Testis (tissue), 2 donors: ENCODE data around the gene CD9.

Source experiments
- POLR2A ChIP-seq: fragments of 450-650 bp; IDR thresholded peaks from one replicate; pipeline ENCODE4 v1.6.1; 2017; ENCODE audit warnings: antibody characterized with exemption, mild to moderate bottlenecking, moderate library complexity
- TF ChIP-seq, protein P1 (sequence below), 3 experiments: fragments of 450-650 bp in 2 of 3; fragments of 200-600 bp in 1 of 3; sonication (generic) in 1 of 3; IDR thresholded peaks; one replicate each; pipeline ENCODE4 v1.5.1; 2016 to 2019; ENCODE audit warnings: antibody characterized with exemption in 3 of 3, mild to moderate bottlenecking in 2 of 3, moderate library complexity in 1 of 3

DNA sequence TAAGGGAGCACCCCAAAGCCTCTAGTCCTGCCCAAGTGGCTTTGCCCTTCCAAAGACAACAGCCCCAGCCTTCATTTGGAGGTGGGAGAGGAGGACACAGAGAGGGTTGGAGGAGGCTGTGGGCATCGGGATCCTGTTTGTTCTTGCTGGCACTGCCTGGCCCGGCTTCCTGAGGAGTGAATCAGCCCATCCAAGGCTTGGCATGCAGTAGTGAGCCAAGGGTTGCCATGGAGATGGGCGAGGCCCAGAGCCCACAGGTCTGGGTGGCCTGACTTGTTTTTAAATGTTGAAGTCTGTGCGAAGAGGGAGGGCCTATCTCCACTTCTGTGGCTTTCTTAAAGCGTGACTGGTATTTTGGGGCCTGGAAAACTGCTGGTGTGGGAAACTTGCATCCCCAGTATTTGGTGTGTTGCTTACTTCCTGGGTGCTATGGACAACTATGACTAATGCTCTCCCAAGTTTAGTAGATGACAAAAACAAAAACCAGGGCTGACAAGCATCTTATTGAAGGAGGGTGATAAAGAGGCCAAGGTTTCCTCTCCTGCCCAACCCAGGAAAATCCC is 15.8 kb downstream of the CD9 start:
- TF ChIP-seq, protein P1, sequence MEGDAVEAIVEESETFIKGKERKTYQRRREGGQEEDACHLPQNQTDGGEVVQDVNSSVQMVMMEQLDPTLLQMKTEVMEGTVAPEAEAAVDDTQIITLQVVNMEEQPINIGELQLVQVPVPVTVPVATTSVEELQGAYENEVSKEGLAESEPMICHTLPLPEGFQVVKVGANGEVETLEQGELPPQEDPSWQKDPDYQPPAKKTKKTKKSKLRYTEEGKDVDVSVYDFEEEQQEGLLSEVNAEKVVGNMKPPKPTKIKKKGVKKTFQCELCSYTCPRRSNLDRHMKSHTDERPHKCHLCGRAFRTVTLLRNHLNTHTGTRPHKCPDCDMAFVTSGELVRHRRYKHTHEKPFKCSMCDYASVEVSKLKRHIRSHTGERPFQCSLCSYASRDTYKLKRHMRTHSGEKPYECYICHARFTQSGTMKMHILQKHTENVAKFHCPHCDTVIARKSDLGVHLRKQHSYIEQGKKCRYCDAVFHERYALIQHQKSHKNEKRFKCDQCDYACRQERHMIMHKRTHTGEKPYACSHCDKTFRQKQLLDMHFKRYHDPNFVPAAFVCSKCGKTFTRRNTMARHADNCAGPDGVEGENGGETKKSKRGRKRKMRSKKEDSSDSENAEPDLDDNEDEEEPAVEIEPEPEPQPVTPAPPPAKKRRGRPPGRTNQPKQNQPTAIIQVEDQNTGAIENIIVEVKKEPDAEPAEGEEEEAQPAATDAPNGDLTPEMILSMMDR (IDR thresholded peaks at IDR 0.05): no peak
- TF ChIP-seq POLR2A: no peak
